PC-9 (cell line): ENCODE results near the gene MAP7D2.

Source experiments
- EZH2 ChIP-seq: fragments of 200-600 bp; sonication (generic); IDR thresholded peaks from 2 replicates; pipeline ENCODE4 v1.8.0; 2017; ENCODE audit warnings: antibody characterized with exemption, low read depth
- TF ChIP-seq, protein P1 (sequence below): fragments of 200-600 bp; sonication (generic); conservative IDR thresholded peaks from 2 replicates; pipeline ENCODE4 v1.6.1; 2017; ENCODE audit warnings: mixed run types, antibody characterized with exemption, mild to moderate bottlenecking, moderate library complexity

DNA sequence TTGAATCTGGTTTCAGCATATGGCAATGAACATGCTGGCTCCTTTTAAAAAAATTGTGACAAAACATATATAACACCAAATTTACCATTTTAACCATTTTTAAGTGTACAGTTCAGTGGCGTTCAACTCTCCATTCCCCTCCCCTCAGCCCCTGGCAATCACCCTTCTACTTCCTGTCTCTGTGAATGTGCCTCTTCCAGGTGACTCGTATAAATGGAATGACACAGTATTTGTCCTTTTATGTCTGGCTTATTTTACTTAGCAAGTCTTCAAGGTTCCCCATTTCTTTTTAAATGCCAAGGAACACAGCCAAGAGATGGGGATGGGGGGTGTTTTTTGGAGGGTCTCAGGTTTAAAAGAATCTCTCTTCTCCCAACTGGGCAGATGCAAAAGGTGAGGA is 90.4 kb downstream of the MAP7D2 start:
- TF ChIP-seq, protein P1, sequence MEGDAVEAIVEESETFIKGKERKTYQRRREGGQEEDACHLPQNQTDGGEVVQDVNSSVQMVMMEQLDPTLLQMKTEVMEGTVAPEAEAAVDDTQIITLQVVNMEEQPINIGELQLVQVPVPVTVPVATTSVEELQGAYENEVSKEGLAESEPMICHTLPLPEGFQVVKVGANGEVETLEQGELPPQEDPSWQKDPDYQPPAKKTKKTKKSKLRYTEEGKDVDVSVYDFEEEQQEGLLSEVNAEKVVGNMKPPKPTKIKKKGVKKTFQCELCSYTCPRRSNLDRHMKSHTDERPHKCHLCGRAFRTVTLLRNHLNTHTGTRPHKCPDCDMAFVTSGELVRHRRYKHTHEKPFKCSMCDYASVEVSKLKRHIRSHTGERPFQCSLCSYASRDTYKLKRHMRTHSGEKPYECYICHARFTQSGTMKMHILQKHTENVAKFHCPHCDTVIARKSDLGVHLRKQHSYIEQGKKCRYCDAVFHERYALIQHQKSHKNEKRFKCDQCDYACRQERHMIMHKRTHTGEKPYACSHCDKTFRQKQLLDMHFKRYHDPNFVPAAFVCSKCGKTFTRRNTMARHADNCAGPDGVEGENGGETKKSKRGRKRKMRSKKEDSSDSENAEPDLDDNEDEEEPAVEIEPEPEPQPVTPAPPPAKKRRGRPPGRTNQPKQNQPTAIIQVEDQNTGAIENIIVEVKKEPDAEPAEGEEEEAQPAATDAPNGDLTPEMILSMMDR = no peak
- TF ChIP-seq EZH2 = no peak
